ENCODE results near the gene PIEZO1.
A peak's percentile ranks its signal among the peaks of the same experiment; 100 is the strongest.

The PIEZO1 gene

GRCh38 chr16:88732961-88733294 lies 52.1 kb downstream of the PIEZO1 start:
- no peak for DNase-seq

DNA sequence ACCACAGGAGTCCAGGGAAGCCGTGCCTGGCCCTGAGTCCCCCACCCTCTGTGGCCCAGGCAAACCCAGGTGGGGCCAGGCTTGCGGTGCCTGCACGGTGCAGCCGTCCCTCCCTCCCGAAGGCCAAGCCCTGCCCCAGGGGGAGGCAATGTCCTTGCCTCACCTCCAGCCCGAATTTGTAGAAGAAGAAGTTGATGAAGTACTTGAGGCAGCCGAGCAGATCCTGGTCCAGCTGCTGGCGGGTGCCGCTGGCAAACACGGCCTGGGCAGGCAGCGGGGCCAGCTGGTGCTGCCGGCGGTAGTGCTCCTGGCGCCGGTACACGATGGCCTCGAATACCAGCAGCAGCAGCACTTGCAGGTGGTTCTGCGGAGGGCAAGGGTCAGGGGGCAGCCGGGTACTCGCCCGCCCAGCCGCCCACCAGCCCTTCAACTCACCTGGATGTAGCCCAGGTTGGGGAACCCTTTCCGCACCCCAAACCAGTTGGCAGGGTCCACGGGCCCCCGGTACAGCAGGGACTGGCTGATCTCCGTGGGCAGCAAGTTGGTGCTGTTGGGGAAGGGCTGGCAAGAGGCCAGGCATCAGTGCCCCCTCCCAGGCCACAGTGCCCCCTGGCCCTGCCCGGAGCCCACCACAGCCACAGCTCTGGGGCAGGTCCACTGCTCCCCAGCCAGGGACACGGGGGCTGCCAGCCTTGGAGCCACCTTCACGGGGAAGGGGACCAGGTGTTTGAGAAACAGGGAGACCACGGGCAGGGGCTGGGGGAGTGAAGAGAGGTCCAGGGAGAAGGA lies 52.7 kb downstream of the PIEZO1 start:
- DNase-seq = no peak

DNA sequence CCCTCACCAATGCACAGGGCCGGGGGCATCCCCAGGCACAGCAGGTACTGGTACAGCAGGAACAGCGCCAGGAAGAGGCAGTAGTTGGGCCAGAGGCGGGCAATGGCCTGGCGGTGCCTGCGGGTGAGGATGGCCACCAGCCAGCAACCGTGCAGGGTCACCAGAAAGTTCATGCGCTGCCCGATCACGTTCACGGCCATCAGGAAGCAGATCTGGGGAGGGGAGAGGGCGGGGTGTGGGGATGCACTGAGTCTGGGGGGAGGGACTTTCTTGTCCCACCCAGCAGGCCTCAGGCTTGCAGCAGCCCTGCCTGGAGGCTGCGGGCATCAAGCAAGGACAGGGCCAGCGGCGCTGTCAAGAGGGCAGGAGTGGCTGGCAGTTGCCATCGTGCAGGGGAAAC lies 53.3 kb downstream of the PIEZO1 start:
- DNase-seq = peak in 4 of 6 experiments; percentile 6 to 39 (median 18)

GRCh38 chr16:88730632-88731607 lies 54.1 kb downstream of the PIEZO1 start:
- DNase-seq = no peak

DNA sequence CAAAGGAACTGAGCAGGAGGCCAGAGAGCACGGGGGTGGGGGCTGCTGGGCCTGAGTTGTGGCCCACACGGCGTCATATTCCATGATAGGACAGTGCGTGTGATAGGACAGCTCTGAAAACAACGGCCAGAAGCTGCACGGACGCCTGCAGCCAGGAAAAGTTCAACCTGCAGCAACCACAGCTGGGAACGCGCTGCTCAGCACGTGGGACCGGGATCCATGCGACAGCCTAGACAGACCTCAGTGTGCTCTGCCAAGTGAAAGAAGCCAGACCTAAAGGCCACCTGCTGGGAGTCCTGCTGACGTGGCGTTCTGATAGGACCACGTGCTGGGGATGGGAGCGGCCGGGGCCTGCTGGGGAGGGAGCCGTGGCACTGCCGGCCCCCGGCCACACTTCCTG lies 57.1 kb downstream of the PIEZO1 start:
- DNase-seq = no peak

DNA sequence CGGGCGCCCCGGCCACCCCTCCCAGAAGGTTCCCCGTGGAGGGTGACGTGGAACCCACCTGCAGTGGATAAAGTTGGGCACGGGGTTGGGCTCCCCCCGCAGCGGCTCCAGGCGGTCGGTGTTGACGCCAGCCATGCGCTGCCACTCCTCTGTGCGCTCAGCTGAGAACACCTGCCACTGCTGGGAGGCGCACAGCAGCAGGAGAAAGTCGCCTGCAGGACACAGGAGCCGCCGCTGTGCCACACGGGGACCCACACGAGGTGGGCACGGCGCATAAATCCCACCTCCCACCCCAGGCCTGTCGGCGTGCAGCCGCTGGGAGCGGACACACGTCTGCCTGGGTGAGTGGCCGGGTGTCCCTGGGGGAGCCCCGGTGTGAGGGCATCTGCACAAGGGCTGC lies 58.0 kb downstream of the PIEZO1 start:
- no peak for DNase-seq

DNA sequence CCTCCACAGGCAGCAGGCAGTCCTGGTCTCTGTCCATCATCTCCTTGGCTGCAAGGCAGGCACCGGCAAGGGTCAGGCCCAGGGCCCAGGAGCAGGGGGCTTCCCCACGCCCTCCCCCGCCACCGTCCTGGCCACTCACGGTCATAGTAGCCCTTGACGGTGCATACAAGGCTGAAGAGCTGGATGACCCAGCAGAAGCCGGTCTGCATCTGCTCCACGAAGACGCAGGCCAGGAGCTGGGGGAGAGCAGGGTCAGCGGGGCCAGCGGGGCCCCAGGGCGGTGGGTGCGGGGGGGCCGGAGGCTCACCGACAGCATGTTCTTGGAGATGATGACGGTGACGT lies 58.6 kb downstream of the PIEZO1 start:
- no peak for DNase-seq

- no peak for DNase-seq
Observed at GRCh38 chr16:88725609-88726407, 59.2 kb downstream of the PIEZO1 start.

DNA sequence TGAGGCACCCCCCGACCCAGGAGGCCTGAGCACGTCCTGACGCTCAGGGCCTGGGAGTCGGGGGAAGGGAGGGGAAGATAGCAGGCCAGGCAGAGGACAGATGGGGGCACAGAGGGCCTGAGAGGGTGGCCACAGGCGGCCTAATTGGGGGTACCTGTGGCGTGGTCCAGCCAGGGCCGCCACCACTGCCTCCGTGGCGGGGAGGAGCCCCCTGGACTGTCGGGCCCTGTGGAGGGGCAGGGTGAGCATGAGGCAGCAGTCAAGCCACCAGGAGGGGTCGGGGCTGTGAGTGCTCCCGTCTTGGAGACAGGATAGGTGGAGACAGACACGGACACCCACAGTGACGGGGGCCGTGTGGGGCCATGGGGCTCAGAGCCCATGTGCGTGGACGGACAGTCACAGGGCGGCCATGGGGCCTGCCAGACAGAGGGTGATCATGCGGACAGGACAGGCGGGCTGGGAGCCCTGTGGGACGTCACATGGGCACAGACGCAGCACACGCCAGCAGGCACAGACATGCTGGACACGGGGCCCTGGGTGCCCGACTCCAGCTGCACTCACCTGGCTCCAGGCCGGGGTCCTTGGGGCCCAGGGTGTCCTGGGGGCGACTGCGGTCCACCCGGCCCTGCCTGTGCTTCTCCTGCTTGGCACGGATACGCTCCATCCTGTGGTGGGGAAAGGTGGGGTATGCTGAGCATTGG lies 60.0 kb downstream of the PIEZO1 start:
- DNase-seq = no peak

GRCh38 chr16:88723911-88724310 lies 61.1 kb downstream of the PIEZO1 start:
- no peak for DNase-seq

- no peak for DNase-seq
Observed at GRCh38 chr16:88723507-88723887, 61.5 kb downstream of the PIEZO1 start.

DNA sequence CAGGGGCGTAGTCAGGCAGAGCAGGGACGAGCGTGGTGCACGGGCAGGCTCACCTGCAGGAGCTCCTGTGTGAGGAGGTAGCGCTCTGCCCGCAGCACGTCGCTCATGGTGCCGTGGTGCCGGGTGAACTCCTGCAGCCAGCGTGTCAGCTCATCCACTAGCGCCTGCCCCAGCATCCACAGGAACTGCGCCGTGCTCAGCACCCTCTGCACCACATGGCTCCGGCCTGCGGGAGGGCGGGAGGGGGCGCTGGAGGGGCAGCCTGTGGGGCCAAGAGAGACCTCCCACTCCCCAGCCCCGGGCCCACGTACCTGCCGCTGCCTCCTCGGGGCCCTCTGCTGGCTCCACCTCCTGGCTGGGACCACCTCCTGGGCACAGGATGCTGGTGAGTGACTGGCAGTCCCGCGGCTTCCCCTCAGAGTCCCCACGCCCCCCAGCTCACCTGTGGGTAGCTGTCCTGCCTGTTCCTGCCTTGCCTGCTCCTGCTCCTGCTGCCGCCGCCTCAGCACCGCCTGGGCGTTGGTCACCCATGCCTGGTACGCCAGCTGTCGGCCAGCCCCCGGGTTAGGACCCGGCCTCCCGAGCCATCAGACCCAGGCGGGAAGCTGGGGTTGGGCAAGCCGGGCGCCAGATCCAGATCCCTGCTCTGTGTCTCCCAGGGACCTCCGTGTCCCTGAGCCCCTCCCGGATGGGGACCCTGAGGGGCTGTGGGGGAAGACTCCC lies 62.1 kb downstream of the PIEZO1 start:
- DNase-seq = no peak

DNA sequence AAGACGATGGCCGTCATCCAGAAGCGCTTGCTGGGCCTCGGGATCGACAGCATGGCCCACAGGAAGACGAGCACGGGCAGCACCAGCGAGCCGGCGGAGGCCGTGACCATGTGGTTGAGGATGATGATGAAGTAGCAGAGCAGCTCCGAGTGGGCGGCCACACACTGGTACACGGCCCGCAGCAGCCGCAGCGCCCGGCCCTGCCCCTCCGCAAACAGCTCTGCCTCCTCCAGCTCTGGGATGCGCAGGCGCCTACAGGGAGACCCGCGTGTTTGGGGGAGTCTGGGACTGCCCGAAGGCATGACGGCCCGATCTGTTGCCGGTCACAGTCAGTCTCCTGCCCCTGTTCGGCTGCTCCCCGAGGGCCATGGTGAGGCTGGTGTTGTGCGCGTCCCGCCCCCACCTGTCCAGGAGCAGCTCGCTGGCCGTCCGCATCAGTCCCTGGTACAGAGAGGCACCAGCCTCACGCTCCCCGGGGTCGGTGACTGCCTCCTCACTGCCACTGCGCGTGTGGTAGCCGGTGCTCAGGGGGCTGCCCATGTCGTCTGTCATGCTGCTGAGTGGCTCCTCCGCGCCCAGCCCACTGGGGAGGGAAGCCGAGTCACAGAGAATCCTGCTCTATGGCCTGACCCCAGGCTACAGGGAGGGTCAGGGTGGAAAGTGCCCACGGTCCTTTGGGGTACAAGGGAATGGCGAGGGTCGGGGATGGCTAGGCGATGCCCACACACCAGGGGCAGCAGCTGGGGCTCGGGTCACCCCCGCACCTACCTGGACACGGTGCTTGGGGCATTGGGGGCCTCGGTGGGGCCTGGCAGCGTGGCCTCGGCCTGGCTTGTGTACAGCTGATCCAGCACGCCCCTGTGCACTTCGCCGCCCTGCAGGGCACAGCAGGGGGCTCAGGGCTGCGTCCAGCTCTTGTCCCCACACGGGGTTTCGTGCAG lies 62.9 kb downstream of the PIEZO1 start:
- no peak for DNase-seq

- DNase-seq = no peak
Observed at GRCh38 chr16:88721236-88721635, 63.8 kb downstream of the PIEZO1 start.

DNA sequence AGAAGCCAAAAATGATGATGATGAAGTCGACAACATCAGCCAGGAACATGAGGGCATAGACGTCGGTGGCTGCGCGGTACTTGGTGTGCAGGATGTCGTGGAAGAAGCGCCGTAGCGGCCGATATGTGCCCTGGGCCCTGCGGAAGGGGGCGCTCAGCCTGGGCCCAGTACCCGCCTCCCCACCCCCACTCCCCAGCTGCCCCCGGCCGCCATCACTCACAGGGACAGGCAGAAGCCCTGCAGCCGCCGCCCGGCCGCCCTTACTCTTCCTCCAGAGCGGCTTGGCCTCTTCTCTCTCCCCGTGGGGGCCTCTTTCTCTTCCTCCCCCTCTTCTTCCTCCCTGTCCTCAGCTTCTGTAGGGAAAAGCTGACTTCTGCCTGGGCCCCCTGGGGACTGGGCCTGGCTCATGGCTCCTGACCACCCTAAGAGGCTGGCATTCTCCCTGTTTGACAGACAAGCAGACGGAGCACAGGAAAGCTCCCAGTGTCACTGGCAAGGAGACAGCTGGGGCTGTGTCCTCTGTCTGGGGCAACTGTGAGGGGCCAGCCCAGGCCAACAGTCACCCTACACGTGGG lies 64.5 kb downstream of the PIEZO1 start:
- no peak for DNase-seq

DNA sequence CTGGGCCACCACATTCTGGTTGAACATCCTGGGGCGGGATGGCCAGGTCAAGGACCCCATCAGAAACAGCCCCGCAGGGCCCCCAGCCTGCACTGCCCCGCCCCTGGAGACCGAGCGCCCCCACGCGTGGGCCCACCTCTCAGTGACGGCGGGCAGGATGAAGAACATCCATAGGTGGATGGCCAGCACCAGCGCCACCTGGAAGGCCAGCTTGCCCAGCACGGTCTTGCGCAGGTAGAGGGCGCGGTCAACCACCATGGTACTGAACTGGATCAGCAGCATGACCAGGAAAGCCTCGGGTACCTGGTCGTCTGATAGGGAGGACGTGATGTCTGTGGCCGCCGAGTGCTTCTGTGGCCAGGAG lies 65.1 kb downstream of the PIEZO1 start:
- no peak for DNase-seq

- DNase-seq = no peak
Observed at GRCh38 chr16:88719267-88719932, 65.6 kb downstream of the PIEZO1 start.

DNA sequence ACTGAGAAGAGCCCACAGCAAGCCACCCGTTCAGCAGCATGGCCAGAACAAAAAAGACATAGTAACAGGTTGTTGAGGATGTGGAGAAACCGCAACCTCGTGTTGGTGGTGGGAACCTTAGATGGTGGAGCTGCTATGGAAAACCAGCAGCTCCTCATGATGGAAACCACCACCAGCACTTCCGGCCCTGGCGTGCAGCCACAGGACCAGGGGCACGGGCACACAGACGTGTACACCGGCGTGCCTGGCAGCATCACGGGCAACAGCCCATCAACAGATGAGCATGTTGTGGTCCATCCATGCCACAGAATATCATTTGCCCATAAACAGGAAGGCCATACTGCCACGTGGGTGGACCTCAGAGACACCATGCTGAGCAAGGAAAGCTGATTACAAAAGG lies 66.8 kb downstream of the PIEZO1 start:
- no peak for DNase-seq

GRCh38 chr16:88716601-88717001 lies 68.4 kb downstream of the PIEZO1 start:
- no peak for DNase-seq

DNA sequence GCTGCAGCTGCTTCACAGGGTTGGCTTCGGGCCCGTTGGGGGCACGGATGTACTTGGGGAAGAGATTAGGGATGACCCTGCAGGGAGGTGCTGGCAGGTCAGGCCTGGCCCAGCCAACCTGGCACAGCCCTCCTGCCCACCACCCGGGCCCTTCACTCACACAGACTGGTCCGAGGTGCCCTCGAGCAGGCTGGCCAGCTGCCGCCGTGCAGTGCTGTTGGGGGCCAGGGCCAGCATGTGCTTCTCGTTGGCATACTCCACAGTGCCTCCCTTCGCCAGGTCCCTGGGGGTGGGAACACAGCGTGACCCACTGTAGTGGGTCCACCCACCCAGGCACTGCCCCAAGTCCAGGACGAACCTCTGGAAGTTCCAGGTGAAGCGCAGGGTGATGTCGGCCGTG lies 68.8 kb downstream of the PIEZO1 start:
- no peak for DNase-seq

Measured in stimulated activated naive CD4-positive, alpha-beta T cell (primary cell).